ENCODE data around the gene FAM209A. TPM values are rescaled to one million over a fixed set of nuclear protein-coding genes. Genes with fewer than 3 reads are reported as not detected.
"Not testable (repeated sequence)": the region's sequence is repeated elsewhere in the genome, so short reads cannot be mapped to it uniquely, and the experiment has no call there.

Gene FAM209A
- not detected for total RNA-seq

GRCh38 chr20:56524444-56524843, at the start of gene FAM209A:
Gene FAM209A (plus strand): TSS chr20:56524744. CDS start chr20:56524809, 65 bp downstream.
- not testable (repeated sequence) for FAIRE-seq; DNase-seq (ENCODE audit: low spot score in 2 of 2)

GRCh38 chr20:56483970-56484369, 40.6 kb upstream of the FAM209A start:
- FAIRE-seq (no peak), DNase-seq (ENCODE audit: low spot score in 2 of 2) (no peak)

- FAIRE-seq: no peak
These were observed 37.3 kb upstream of the FAM209A start for GRCh38 chr20:56487216-56487615.

GRCh38 chr20:56488566-56488965, 36.0 kb upstream of the FAM209A start:
- FAIRE-seq (no peak), DNase-seq (ENCODE audit: low spot score in 2 of 2) (no peak)

More at GRCh38 chr20:56487216-56487615, 37.3 kb upstream of the FAM209A start:
- no peak for DNase-seq (ENCODE audit: low spot score in 2 of 2)

- FAIRE-seq: no peak
- DNase-seq (ENCODE audit: low spot score in 2 of 2): no peak
These were observed 23.4 kb upstream of the FAM209A start for GRCh38 chr20:56501116-56501515.

- DNase-seq (ENCODE audit: low spot score in 2 of 2) (no peak), FAIRE-seq (no peak)
These were observed 20.6 kb upstream of the FAM209A start for GRCh38 chr20:56503916-56504315.

- FAIRE-seq (no peak), DNase-seq (ENCODE audit: low spot score in 2 of 2) (no peak)
These were observed 20.1 kb upstream of the FAM209A start for GRCh38 chr20:56504373-56505005.

- no peak for DNase-seq (ENCODE audit: low spot score in 2 of 2)
- no peak for FAIRE-seq
These were observed 18.4 kb upstream of the FAM209A start for GRCh38 chr20:56506103-56506502.

GRCh38 chr20:56511926-56512325, 12.6 kb upstream of the FAM209A start:
- DNase-seq (ENCODE audit: low spot score in 2 of 2) (no peak), FAIRE-seq (no peak)

GRCh38 chr20:56513161-56514150, 11.1 kb upstream of the FAM209A start:
- FAIRE-seq: no peak
- no peak for DNase-seq (ENCODE audit: low spot score in 2 of 2)

GRCh38 chr20:56516631-56517030, 7.9 kb upstream of the FAM209A start:
- FAIRE-seq (no peak), DNase-seq (ENCODE audit: low spot score in 2 of 2) (no peak)

- no peak for FAIRE-seq
- DNase-seq (ENCODE audit: low spot score in 2 of 2): no peak
These were observed 7.3 kb upstream of the FAM209A start for GRCh38 chr20:56517211-56517610.

GRCh38 chr20:56517641-56518040, 6.9 kb upstream of the FAM209A start:
- no peak for FAIRE-seq
- no peak for DNase-seq (ENCODE audit: low spot score in 2 of 2)

- DNase-seq (ENCODE audit: low spot score in 2 of 2) (no peak), FAIRE-seq (no peak)
These were observed 6.4 kb upstream of the FAM209A start for GRCh38 chr20:56518126-56518525.

- DNase-seq (ENCODE audit: low spot score in 2 of 2) (no peak), FAIRE-seq (no peak)
These were observed 5.7 kb upstream of the FAM209A start for GRCh38 chr20:56518721-56519398.

- FAIRE-seq (no peak), DNase-seq (ENCODE audit: low spot score in 2 of 2) (no peak)
These were observed 5.0 kb upstream of the FAM209A start for GRCh38 chr20:56519551-56519950.

- FAIRE-seq (no peak), DNase-seq (ENCODE audit: low spot score in 2 of 2) (no peak)
These were observed 4.4 kb upstream of the FAM209A start for GRCh38 chr20:56520180-56520579.

GRCh38 chr20:56520746-56521354, 3.7 kb upstream of the FAM209A start:
- FAIRE-seq; DNase-seq (ENCODE audit: low spot score in 2 of 2): not testable (repeated sequence)

GRCh38 chr20:56522311-56522710, 2.2 kb upstream of the FAM209A start:
- no peak for DNase-seq (ENCODE audit: low spot score in 2 of 2)
- FAIRE-seq: no peak

- DNase-seq (ENCODE audit: low spot score in 2 of 2): no peak
- FAIRE-seq: no peak
These were observed 3.0 kb downstream of the FAM209A start for GRCh38 chr20:56527521-56527920.

Measured in frontal cortex (tissue), 4 donors.